Stimulated activated CD4-positive, alpha-beta T cell treated with anti-CD3 and anti-CD28 coated beads, TNF-alpha, amount 100 ng/mL, for 4 hours (primary cell): ENCODE results near the gene TF.
"Not testable (repeated sequence)": the region's sequence is repeated elsewhere in the genome, so short reads cannot be mapped to it uniquely, and the experiment has no call there.

Experiments used
- DNase-seq, 3 experiments: peaks; one replicate each; pipeline ENCODE4 v3.0.0-alpha.2; 2020; ENCODE audit warnings: low read depth in 3 of 3

Gene TF

DNA sequence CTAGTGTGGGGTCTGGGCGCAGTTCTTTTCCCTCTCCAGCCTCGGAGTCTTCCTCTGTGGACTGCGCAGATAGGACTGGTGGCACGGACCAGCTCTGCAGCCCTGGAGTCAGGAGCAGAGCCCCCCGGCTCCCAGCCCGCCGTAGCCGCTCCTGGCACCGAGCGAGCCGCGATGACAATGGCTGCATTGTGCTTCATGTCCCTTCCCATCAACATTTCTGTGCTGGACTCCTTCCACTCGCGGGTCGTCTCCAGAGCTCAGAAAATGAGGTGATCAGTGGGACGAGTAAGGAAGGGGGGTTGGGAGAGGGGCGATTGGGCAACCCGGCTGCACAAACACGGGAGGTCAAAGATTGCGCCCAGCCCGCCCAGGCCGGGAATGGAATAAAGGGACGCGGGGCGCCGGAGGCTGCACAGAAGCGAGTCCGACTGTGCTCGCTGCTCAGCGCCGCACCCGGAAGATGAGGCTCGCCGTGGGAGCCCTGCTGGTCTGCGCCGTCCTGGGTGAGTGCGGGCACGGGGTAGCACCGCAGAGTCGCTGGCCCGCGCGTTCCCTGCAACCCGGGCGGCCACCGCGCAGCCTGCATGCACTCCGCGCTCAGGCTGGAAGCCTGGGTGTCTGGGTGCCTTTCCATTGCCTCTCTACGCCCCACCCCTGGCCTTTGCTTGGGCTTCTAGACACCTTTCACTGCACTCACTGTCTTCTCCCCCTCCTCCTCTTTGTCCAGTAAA, at the start of gene TF:
TSS of gene TF (plus strand) at position 413 of the 731 bp plus-strand sequence. CDS start at position 461, 48 bp downstream.
- DNase-seq, result no peak

DNA sequence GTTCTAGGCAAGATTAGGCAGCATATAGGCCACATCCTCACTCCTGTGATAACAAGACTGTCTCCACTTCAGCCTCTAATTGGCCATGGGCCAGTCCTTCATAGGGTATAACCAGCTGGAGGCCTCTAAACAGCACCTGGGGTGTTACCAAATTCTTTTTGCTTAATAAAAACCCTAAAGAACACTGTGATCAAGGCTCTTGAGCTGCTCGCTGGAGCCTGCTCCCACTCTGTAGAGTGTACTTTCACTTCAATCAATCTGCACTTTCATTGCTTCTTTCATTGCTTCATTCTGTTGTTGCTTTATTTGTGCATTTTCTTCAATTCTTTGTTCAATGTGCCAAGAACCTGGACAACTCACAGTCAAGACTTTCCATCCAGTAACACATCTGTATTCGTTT, 48.2 kb upstream of the TF start:
- DNase-seq, result no peak

DNA sequence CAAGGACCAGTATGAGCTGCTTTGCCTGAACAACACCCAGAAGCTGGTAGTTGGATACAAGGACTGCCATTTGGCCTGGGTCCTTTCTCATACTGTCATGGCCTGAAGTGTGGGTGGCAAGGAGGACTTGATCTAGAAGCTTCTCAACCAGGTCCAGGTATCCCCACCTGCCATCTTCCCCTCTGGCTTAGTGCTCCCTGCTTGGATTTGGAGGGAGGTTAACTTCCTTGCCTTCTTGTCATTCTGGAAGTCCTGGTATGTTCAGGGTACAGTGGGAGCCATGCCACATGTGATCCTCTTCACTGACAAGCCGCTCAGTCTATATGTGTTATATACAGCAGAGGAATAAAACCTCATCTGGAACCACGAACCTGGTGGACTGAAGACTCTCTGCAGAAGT, 46.7 kb upstream of the TF start:
- DNase-seq, result no peak

- DNase-seq, result no peak
These were observed 46.3 kb upstream of the TF start for GRCh38 chr3:133699903-133700302.

DNA sequence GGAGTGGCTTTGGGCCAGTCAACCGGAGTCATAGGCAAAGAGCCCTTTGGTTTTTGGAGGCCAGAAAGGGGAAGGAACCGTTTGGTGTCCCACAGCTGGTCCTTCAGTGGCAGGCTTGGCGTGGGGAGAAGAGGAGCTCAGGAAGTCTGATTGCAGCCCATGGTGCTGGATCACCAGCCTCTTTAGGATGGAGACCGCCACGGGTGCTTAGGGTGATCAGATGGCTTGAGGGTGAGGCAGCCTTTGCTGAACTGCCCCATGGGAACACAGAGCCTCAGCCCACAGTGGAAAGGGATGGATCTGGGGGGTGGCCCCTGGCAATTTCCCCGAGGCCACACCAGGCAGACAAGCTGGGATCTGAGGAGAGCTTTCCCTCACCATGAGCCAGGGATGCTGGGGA, 45.8 kb upstream of the TF start:
- DNase-seq, result no peak

GRCh38 chr3:133701435-133702358, 44.5 kb upstream of the TF start:
- no peak for DNase-seq

DNA sequence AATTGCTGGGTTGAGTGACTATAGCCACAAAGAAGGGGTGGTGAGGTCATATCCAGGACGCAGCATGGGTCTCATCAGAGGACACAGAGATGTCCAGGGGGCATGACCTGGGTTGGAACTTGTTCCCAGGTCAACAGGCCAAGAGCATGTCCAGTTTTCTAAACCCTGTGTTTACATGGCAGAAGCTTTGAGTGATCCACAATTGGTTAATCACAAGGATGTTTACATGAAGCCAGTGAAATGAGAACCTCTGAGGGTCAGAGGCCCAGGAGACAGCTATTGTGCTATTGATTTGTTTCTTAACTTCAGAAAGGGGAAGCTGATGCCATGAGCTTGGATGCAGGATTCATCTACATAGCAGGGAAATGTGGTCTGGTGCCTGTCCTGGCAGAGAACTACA, 42.3 kb upstream of the TF start:
- DNase-seq, result no peak

DNA sequence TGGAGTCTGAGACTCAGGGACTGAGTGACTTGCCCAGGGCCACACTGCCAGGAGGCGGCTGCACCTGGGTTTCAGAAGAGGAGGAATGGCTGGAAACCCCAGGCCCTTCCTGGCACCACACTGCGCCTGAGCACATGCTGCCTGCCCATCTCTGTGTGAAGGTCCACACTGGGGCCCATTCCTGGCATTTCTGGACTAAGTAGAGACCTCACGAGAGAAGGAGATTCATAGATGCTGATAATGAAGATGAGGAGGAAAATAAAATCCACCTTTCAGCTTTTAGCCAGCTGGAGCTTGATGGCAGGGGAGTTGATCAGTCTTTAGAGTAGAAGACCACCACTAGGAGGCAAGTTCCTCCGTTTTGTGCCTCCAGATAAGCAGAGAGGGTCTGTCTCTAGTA, 40.2 kb upstream of the TF start:
- DNase-seq, result no peak

- no peak for DNase-seq
These were observed 36.9 kb upstream of the TF start for GRCh38 chr3:133709139-133709750.

GRCh38 chr3:133711013-133711412, 35.2 kb upstream of the TF start:
- DNase-seq, result no peak

- DNase-seq, result no peak
These were observed 34.2 kb upstream of the TF start for GRCh38 chr3:133712017-133712416.

- no peak for DNase-seq
These were observed 32.8 kb upstream of the TF start for GRCh38 chr3:133713347-133713746.

DNA sequence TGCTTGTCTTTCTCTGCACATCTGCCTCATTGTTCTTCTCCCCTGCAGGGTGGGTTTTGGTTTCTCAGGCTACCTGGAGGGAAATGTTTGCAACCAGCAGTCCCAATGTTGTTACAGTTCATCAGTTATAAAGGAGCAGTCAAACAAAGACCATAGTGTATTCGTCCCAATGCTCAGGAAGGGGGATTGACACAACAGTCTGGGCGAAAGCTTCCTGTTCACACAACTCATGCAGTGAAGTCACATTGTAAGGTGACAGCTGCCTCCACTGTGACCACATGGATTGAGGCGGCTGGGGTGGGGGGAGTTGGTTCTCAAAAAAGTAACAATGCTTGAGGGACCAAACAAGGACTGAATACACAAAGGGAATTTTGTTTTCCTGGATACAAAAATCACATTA, 28.8 kb upstream of the TF start:
- no peak for DNase-seq

GRCh38 chr3:133722935-133723334, 23.3 kb upstream of the TF start:
- DNase-seq, result no peak

- DNase-seq, result no peak
These were observed 15.2 kb upstream of the TF start for GRCh38 chr3:133730993-133731392.

GRCh38 chr3:133732231-133732630, 14.0 kb upstream of the TF start:
- not testable (repeated sequence) for DNase-seq

DNA sequence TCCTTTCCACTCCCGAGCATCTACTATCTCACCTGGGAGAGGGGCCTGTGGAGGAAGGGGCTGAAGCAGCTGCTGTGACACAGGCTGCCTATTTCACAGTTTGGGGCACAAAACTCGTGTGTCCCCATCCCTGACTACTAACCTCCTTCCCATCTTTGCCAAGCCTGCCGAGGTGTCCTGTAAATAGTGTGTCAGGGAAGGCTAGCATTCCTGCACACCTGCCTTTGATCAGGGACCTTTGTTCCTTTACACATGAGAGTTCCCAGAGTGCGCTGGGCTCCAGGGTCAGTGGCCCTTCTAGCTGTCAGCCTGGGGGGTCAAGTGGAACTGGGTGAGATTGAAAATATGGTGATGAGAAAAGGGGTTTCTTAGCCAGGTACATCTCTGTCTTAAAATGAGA, 13.0 kb upstream of the TF start:
- DNase-seq, result no peak

GRCh38 chr3:133734305-133734704, 11.9 kb upstream of the TF start:
- DNase-seq, result no peak

DNA sequence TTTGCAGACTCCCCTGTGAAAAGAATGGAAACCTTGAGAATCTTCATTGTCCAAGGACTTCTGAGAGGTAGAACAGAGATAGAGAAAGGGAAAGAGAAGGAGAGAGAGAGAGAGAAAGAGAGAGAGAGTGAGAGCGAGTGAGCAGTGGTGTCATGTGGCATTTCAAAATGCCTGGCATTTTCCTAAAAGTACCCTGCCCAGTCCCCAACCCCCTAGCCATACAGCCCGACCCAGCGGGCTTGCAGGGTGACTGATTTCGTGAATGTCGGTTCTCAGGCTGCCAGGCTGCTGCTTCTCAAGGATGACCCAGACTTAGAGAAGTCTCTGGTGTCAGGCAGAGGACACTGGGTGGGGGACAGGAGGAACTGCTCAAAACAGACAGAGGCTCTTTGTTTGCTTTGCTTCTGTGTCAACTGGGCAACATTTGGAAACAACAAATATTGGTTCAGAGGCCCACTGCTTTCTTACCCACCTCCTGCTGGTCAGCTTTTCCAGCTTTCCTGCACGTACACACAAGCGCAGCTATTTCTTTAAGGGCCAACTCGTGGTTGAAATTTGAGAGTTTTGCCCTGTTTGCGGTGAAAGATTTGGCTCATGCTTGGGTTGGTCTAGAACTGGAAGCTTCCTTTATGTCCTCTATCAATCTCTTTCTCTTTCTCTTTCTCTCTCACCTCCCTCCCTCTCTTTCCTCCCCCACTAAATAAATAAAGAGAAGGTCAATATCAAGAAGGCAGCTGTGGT, 3.7 kb upstream of the TF start:
- no peak for DNase-seq

DNA sequence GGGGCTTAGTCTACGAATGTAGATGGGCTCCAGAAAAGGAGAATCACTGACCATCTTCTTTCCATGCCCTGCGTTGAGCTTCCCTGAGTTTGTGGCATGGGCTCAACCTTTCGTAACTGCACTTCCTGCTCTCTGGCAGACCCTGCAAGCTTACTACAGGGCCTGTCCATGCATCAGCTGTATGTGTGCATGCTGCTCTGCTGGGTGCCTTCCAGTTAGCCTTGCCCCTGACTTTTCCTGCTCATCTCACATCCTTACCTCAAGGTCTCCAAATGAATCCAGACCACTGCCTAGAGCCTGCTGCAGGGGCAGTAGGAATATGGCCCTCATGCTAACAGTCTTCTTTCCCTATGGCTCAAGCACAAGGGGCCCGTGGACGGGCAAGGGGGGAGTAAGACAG, 2.0 kb upstream of the TF start:
- no peak for DNase-seq

DNA sequence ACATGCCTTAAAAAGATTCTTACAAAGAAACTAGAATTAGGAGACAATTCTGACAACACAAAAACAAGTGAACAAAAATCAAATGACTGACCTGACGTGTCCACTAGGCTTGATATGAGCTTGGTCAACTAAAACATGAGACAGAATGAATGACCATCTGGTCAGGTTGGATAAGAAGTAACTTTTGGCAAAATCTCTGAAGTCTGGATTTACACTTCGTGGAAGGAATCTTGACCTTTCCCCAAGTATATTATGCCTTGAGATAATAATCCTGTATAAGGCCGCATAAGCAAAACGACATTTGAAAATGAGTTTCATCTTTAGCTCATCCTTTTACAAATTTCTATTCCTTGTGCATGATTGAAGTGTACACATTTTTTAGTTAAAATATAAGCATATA, 1.1 kb upstream of the TF start:
- DNase-seq, result no peak

GRCh38 chr3:133746712-133747066, 496 bp downstream of the TF start:
- no peak for DNase-seq
